Suppressor macrophage treated with lipopolysaccharide for 4 hours (primary cell): ENCODE measurements around the gene BMERB1.
"Not testable (repeated sequence)": the region's sequence is repeated elsewhere in the genome, so short reads cannot be mapped to it uniquely, and the experiment has no call there.

Experiments used
- DNase-seq: peaks from one replicate; pipeline ENCODE4 v3.0.0-alpha.2; 2020

BMERB1 gene

DNA sequence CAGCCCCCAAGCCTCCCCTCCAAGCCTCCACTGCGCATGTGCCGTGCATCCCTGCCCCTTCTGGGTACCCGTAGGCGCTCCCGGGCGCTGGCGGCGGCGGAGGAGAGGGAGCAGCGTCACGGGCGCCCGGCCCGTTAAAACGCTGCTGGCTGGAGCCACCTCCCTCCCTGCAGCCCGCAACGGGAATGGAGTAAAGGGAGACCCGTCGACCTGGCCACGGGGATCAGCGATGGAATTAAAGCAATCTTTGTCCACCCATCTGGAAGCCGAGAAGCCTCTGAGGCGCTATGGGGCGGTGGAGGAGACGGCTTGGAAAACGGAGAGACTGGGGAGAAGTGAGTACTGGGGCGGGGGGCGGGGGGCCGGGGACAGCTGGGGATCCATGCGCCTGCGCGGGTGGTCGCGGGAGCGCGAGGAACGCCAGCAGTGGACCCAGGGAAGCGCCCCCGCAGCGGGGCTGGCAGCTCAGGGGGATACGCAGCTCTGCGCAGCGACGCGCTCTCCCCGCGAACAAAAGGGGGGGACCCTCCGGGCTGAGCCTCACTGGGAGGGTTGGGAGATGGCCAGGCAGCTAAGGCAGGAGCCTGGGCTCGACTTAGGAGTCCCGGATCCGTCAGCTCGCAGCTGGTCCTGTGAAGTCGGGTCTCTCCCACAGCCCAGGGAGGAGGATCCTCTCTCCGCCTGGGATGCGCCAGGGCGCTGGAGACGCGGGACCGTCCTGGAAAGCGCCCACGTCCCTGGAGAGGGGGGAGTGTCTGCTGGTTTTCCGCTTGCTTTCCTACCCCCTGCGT, at the start of gene BMERB1:
BMERB1 (plus strand) TSS at position 164 of the 791 bp plus-strand sequence; CDS start at position 230, 66 bp downstream.
- peak; percentile 70 for DNase-seq

GRCh38 chr16:15388060-15388459, 46.3 kb upstream of the BMERB1 start:
- DNase-seq = not testable (repeated sequence)

DNA sequence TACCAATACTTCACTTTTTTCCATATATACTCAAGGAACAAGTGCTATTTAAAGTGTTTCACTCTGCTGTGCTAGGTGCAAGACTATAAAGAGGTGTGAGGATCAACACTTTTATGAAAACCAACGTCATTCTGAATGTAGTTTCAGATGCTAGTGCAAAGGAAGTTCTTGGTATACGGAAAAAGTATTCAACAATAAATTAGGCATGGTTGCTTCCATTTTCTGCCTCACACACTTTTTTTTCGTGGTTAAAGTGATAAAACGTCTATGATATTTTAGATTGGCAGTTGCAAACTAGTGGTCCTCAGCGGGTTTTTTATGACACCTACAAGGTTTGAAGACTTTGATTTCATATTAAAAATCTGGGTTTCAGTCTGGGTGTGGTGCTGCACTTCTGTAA, 44.5 kb upstream of the BMERB1 start:
- not testable (repeated sequence) for DNase-seq

GRCh38 chr16:15393025-15393424, 41.4 kb upstream of the BMERB1 start:
- DNase-seq = not testable (repeated sequence)

DNA sequence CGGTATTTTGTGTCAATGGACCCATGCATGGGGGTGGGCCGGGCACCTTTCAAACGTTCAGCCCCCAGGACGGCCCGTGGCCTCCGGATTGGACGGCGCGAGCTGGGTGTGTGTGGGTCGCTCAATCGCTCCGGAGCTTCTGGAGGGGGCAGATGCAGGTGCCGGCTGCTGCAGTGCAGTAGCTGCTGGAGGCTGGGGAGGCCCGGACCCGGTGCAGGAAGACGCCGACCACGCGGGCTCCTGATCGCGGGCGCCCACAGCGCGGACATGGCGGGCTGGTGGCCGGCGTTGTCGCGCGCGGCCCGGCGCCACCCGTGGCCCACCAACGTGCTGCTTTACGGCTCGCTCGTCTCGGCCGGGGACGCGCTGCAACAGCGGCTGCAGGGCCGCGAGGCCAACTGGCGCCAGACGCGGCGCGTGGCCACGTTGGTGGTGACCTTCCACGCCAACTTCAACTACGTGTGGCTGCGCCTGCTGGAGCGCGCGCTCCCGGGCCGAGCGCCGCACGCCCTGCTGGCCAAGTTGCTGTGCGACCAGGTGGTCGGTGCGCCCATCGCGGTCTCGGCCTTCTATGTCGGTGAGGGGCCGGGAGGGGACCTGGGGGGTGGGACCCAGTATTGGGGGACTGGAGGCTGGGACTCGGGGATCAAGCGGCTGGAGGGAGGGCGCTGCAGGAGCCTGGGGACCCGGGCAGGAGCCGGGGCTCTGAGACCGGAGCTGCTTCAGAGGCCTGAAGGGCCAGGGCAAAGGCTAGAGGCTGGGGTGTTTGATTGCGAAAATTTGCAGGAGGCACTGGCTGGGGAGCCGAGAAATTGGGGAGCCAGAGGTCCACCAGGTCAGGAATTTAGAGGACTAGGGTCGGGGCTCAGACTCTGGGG, 38.5 kb upstream of the BMERB1 start, which contains the start of gene MPV17L:
MPV17L (plus strand) TSS at position 124 of the 878 bp plus-strand sequence; CDS start at position 268, 144 bp downstream.
- DNase-seq = peak; percentile 21

GRCh38 chr16:15396509-15396829, 37.9 kb upstream of the BMERB1 start:
- not testable (repeated sequence) for DNase-seq

DNA sequence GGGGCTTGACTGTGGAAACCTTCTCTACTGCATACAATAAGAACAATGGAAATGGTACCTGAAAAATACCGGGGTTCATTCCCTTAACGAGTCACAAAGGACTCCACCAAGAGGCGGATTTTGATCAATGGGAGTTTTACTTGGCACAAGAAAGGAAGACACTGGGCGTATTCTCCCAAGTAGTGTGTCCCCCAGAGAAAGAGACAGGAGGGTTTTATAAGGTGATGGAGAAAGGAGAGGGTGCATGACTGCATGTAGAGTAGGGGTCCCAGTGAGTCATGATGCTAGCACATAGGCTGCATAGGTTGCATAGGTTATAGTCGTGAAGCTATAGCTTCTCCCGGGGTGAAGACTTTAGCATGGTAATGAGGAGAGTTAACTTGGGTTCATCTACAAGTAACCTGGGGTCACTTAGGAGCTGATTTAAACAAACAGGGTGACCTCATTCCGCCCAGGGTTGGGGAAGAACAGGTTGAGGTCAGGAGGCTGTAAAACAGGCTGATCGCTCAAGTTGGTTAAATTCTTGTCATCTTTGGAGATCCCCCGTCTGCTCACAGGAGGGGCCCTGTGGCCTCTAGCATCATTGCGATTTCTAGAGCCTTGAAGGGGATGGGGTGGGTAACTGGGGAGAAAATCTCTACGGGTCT, 37.3 kb upstream of the BMERB1 start:
- no peak for DNase-seq

GRCh38 chr16:15398618-15399316, 35.6 kb upstream of the BMERB1 start:
- no peak for DNase-seq

- no peak for DNase-seq
Observed at GRCh38 chr16:15399317-15399716, 35.1 kb upstream of the BMERB1 start.

GRCh38 chr16:15400314-15400713, 34.1 kb upstream of the BMERB1 start:
- DNase-seq = not testable (repeated sequence)

GRCh38 chr16:15401972-15402371, 32.4 kb upstream of the BMERB1 start:
- DNase-seq = no peak

DNA sequence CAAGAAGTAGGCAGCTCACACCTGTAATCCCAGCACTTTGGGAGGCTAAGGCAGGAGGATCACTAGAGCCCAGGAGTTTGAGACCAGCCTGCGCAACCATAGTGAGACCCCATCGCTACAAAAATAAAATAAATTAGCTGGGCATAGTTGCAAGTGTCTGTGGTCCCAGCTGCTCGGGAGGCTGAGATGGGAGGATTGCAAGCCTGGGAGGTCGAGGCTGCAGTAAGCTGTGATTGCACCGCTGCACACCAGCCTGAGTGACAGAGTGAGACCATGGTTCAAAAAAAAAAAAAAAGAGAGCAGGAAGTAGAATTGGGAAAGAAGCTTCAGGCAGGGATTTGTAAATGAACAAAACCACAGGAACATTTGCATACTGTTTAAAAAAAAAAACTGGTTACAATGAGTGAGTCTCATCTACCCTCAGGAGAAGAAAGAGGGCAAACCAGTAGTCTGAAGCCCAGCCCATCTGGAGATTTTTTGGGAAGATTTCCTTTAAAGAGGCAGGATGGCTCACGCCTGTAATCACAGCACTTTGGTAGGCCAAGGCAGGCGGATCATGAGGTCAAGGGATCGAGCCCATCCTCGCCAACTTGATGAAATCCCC, 30.9 kb upstream of the BMERB1 start:
- peak; percentile 80 for DNase-seq

DNA sequence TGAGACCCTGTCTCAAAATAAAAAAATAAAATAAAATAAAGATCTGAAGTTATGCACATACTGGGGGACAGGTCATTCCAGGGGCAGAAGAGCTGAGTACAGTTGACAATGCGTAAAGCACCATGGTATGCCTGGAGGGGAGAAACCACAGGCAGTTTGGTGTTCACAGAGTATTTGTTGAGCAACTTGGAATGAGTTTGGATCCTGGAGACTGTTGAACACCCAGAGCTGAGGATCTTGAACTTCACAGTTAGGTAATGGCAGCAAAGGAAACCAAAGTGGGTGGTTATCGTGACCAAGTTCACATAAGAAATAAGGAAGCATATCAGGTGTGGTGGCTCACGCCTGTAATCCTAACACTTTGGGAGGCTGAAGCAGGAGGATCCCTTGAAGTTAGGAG, 30.3 kb upstream of the BMERB1 start:
- DNase-seq = peak; percentile 35

GRCh38 chr16:15404792-15405191, 29.6 kb upstream of the BMERB1 start:
- DNase-seq = peak; percentile 81

- not testable (repeated sequence) for DNase-seq
Observed at GRCh38 chr16:15407756-15408155, 26.6 kb upstream of the BMERB1 start.

GRCh38 chr16:15409476-15409875, 24.9 kb upstream of the BMERB1 start:
- DNase-seq = not testable (repeated sequence)

GRCh38 chr16:15415511-15415985, 18.8 kb upstream of the BMERB1 start:
- no peak for DNase-seq

DNA sequence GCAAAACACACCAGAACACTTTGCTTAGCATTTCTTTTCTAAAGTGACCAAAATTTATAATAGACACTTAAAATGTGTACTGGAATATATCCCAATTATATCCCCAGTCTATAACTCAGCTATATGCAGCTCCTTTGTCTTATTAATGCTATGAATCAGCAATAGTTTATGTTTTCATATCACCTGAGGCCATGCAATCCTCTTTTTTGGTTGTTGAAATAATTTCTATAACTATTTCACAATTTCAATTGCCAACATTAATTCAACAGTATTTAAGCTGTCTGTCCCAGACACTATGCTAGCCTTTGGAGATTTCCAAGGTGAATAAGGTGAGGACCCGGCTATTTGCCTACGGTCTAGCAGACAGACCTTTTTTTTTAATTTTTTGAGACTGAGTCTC, 17.2 kb upstream of the BMERB1 start:
- no peak for DNase-seq

GRCh38 chr16:15418206-15418605, 16.2 kb upstream of the BMERB1 start:
- DNase-seq = no peak

GRCh38 chr16:15421696-15422095, 12.7 kb upstream of the BMERB1 start:
- DNase-seq = not testable (repeated sequence)

GRCh38 chr16:15422222-15422621, 12.2 kb upstream of the BMERB1 start:
- no peak for DNase-seq

- no peak for DNase-seq
Observed at GRCh38 chr16:15425861-15426260, 8.5 kb upstream of the BMERB1 start.
